GM12878 (cell line): Measurements from ENCODE around the gene TCEAL9. TPM values are rescaled to one million over a fixed set of nuclear protein-coding genes. Genes with fewer than 3 reads are reported as not detected.

Experiments
- ATAC-seq: fragments of 200-7000 bp; cut with Tn5 transposase; 3 replicates; pipeline ENCODE4 v1.9.1; 2020; ENCODE audit warnings: mild to moderate bottlenecking, moderate library complexity
- Bru-seq: library from RNA; stranded (reverse); fragments of 400-500 nt; gene quantifications from one replicate; lab custom pipeline; 2021; lab: Mats Ljungman, UMichigan
- BruChase-seq, 2 experiments: library from RNA; stranded (reverse); fragments of 400-500 nt; gene quantifications; one replicate each; lab custom pipeline; 2021; lab: Mats Ljungman, UMichigan
- BruUV-seq: library from RNA; stranded (reverse); fragments of 400-500 nt; replicated peaks from 2 replicates; lab custom pipeline; 2021; lab: Mats Ljungman, UMichigan
- CTCF ChIA-PET: fragments of 300-600 bp; sonication (Branson Sonifier 250); formaldehyde crosslinking; extraction: SDS; loops from one replicate; lab custom pipeline; 2021; ENCODE audit warnings: inconsistent platforms; lab: Yijun Ruan, JAX
- POLR2A ChIA-PET: fragments of 350-600 bp; formaldehyde crosslinking; extraction: SDS; loops from one replicate; lab custom pipeline; 2021; ENCODE audit warnings: inconsistent platforms; lab: Charles Lee
- RAD21 ChIA-PET: fragments of 300-600 bp; sonication (Branson Sonifier 250); formaldehyde crosslinking; loops from one replicate; lab custom pipeline; 2023; ENCODE audit warnings: antibody characterized with exemption; ENCODE audit not compliant: unreplicated experiment; lab: Charles Lee
- SMC1A ChIA-PET: fragments of 300-600 bp; sonication (Branson Sonifier 250); formaldehyde crosslinking; loops from one replicate; lab custom pipeline; 2023; ENCODE audit not compliant: unreplicated experiment, uncharacterized antibody; lab: Charles Lee
- DNase-seq: peaks from one replicate; pipeline ENCODE4 v3.0.0-alpha.2; 2011; ENCODE audit warnings: low read depth, low spot score
- FAIRE-seq: peaks from 3 replicates; lab custom pipeline; 2011; peaks lifted over from hg19 to GRCh38; lab: Jason Lieb, UNC
- H2AFZ ChIP-seq: 2 replicates; pipeline ENCODE4 v1.6.0; 2011; ENCODE audit warnings: low read depth, low read length, control low read depth; ENCODE audit not compliant: control insufficient read depth
- H3K27ac ChIP-seq: 2 replicates; pipeline ENCODE4 v1.5.1; 2011; ENCODE audit warnings: control low read depth; ENCODE audit not compliant: control insufficient read depth, insufficient read depth
- H3K27me3 ChIP-seq, 2 experiments: replicated peaks in 1 of 2; 2 replicates each; pipeline versions ENCODE4 v1.6.0 to v1.6.1; 2011; ENCODE audit warnings: low read length in 1 of 2; ENCODE audit not compliant: control insufficient read depth in 2 of 2, insufficient read depth in 2 of 2
- H3K36me3 ChIP-seq, 2 experiments: 2 replicates each; pipeline ENCODE4 v1.5.1; 2011; ENCODE audit warnings: low read length in 1 of 2; ENCODE audit not compliant: control insufficient read depth in 2 of 2, insufficient read depth in 2 of 2
- H3K4me1 ChIP-seq: 2 replicates; pipeline ENCODE4 v1.6.1; 2011; ENCODE audit warnings: mild to moderate bottlenecking, low read length, moderate library complexity, mixed read lengths; ENCODE audit not compliant: control insufficient read depth, insufficient read depth
- H3K4me2 ChIP-seq: 2 replicates; pipeline ENCODE4 v1.6.0; 2011; ENCODE audit warnings: control low read depth; ENCODE audit not compliant: control insufficient read depth, insufficient read depth
- H3K4me3 ChIP-seq: fragments of 200-600 bp; sonication (generic); 2 replicates; pipeline ENCODE4 v1.5.1; 2016
- H3K79me2 ChIP-seq: 2 replicates; pipeline ENCODE4 v1.6.0; 2011; ENCODE audit warnings: low read length; ENCODE audit not compliant: control insufficient read depth, insufficient read depth
- H3K9ac ChIP-seq: 2 replicates; pipeline ENCODE4 v1.8.0; 2011; ENCODE audit warnings: low read length, control low read depth, mixed read lengths; ENCODE audit not compliant: control insufficient read depth, insufficient read depth
- H3K9me3 ChIP-seq: replicated peaks from 3 replicates; pipeline ENCODE4 v1.5.1; 2011; ENCODE audit warnings: mild to moderate bottlenecking, low read length; ENCODE audit not compliant: control insufficient read depth, insufficient read depth
- H4K20me1 ChIP-seq: 2 replicates; pipeline ENCODE4 v1.6.0; 2011; ENCODE audit not compliant: control insufficient read depth, insufficient read depth
- BCLAF1 ChIP-seq: fragments of 450-650 bp; IDR thresholded peaks from 2 replicates; pipeline ENCODE4 v1.6.1; 2017; ENCODE audit warnings: antibody characterized with exemption, mild to moderate bottlenecking, moderate library complexity
- IKZF1 ChIP-seq: fragments of 450-650 bp; conservative IDR thresholded peaks from 2 replicates; pipeline ENCODE4 v1.6.1; 2017; ENCODE audit warnings: antibody characterized with exemption, mild to moderate bottlenecking
- IKZF2 ChIP-seq, 2 experiments: fragments of 450-650 bp; IDR thresholded peaks; 2 replicates each; pipeline ENCODE4 v1.6.1; 2017; ENCODE audit warnings: mild to moderate bottlenecking in 2 of 2, moderate library complexity in 2 of 2
- IRF3 ChIP-seq: fragments of 450-650 bp; IDR thresholded peaks from 2 replicates; pipeline ENCODE4 v1.6.1; 2014; ENCODE audit warnings: mild to moderate bottlenecking
- MTA2 ChIP-seq: fragments of 450-650 bp; IDR thresholded peaks from 2 replicates; pipeline ENCODE4 v1.6.1; 2016; ENCODE audit warnings: low read depth, mild to moderate bottlenecking, moderate library complexity
- RBBP5 ChIP-seq: fragments of 200-600 bp; sonication (generic); conservative IDR thresholded peaks from 2 replicates; pipeline ENCODE4 v1.6.1; 2016
- RELA ChIP-seq: fragments of 450-650 bp; IDR thresholded peaks from 2 replicates; pipeline ENCODE4 v1.8.0; 2014; ENCODE audit warnings: borderline replicate concordance; ENCODE audit not compliant: partially characterized antibody
- SRF ChIP-seq, 2 experiments: IDR thresholded peaks; 2 replicates each; pipeline ENCODE4 v1.6.1; 2011; ENCODE audit warnings: low read depth in 2 of 2, low read length in 2 of 2, mild to moderate bottlenecking in 1 of 2, moderate library complexity in 1 of 2
- SUZ12 ChIP-seq: fragments of 200-600 bp; sonication (generic); IDR thresholded peaks from one replicate; pipeline ENCODE4 v1.6.1; 2018; ENCODE audit warnings: antibody characterized with exemption, mild to moderate bottlenecking; ENCODE audit not compliant: unreplicated experiment
- TBL1XR1 ChIP-seq: IDR thresholded peaks from 2 replicates; pipeline ENCODE4 v1.6.1; 2012; ENCODE audit warnings: low read depth, low read length, improper control_type of control experiment
- TCF12 ChIP-seq: IDR thresholded peaks from 2 replicates; pipeline ENCODE4 v1.6.1; 2011; ENCODE audit warnings: low read depth, mild to moderate bottlenecking, low read length
- YBX1 ChIP-seq: fragments of 450-650 bp; IDR thresholded peaks from 2 replicates; pipeline ENCODE4 v1.6.1; 2016; ENCODE audit warnings: antibody characterized with exemption
- ZNF207 ChIP-seq: fragments of 450-650 bp; IDR thresholded peaks from 2 replicates; pipeline ENCODE4 v1.6.1; 2014; ENCODE audit warnings: antibody characterized with exemption, mild to moderate bottlenecking, borderline replicate concordance
- ZNF217 ChIP-seq: fragments of 450-650 bp; IDR thresholded peaks from 2 replicates; pipeline ENCODE4 v1.6.1; 2017; ENCODE audit warnings: antibody characterized with exemption, mild to moderate bottlenecking
- ZNF274 ChIP-seq: IDR thresholded peaks from one replicate; pipeline ENCODE4 v1.8.0; 2011; ENCODE audit not compliant: insufficient read length, insufficient read depth
- WGBS: methylation state at CpG from one replicate; pipeline ENCODE4 v1.1.6; 2016; ENCODE audit warnings: low lambda C conversion rate; ENCODE audit not compliant: insufficient replicate concordance, insufficient coverage; ENCODE audit errors: missing lambda C conversion rate; 5-methylcytosine and 5-hydroxymethylcytosine counted together
- in situ Hi-C: fragments of 300-500 bp; cut with MboI; formaldehyde crosslinking; loops from 9 replicates; pipeline ENCODE4 v1.14.3; 2018; ENCODE audit warnings: mixed read lengths
- intact Hi-C: fragments of 100-400 bp; cut with micrococcal nuclease; formaldehyde crosslinking; loops from one replicate; pipeline ENCODE4 v1.14.2; 2022; ENCODE audit not compliant: unreplicated experiment
- long read RNA-seq, 2 experiments: library from polyadenylated mRNA; unstranded; transcript quantifications; one replicate each; pipeline ENCODE4 v2.0.0, GENCODE V29; 2019 to 2020
- polyA minus RNA-seq, 3 experiments: library from RNA; depleted of rRNA, polyadenylated mRNA; stranded (reverse); fragments of >200 nt; gene quantifications; 2 replicates each; pipeline ENCODE4 v1.2.3, GENCODE V29; 2011
- polyA plus RNA-seq, 11 experiments: library from polyadenylated mRNA; depleted of rRNA in 4 of 11; unstranded in 6 of 11; stranded (reverse) in 5 of 11; fragments of >200 nt; fragmentation: Nextera tagmentation in 4 of 11; fragmentation: Illumina TruSeq in 1 of 11; extraction: Ambion mirVana in 4 of 11; extraction: Trizol in 1 of 11; gene quantifications; 1 replicate in 1 of 11; 2 replicates in 10 of 11; pipeline versions ENCODE4 v1.2.1 to v1.2.3, GENCODE V29; 2011 to 2016; ENCODE audit warnings: inconsistent platforms in 2 of 11, missing spikeins in 2 of 11, low read depth in 1 of 11
- total RNA-seq, 4 experiments: library from RNA; depleted of rRNA in 3 of 4; stranded (reverse); fragments of >200 nt in 3 of 4; fragmentation: Illumina TruSeq in 1 of 4; extraction: Trizol in 1 of 4; gene quantifications; 2 replicates each; pipeline versions ENCODE4 v1.2.1 to v1.2.3, GENCODE V29; 2013 to 2021
- TF ChIP-seq, protein P1 (sequence below): IDR thresholded peaks from 2 replicates; pipeline ENCODE4 v1.6.1; 2011; ENCODE audit warnings: borderline replicate concordance, low read depth, mild to moderate bottlenecking, moderate library complexity, mixed read lengths, low read length; ENCODE audit not compliant: insufficient read depth; ENCODE audit errors: extremely low read length

The TCEAL9 gene
- total RNA-seq (2013; cell fraction: nucleolus; rRNA removed) = 0.96 and 1.1 TPM in 2 replicates
- total RNA-seq (2014; rRNA removed) (0.38 and 0.73 TPM in 2 replicates), total RNA-seq (2014; rRNA removed; fragmentation: Illumina TruSeq; extraction: Trizol) (0.54 and 2.3 TPM in 2 replicates), total RNA-seq (2021) (0.67 and 0.69 TPM in 2 replicates), polyA plus RNA-seq (2011; rRNA removed) (0.39 and 0.42 TPM in 2 replicates), polyA plus RNA-seq (2014; fragmentation: Illumina TruSeq; extraction: Trizol) (1.3 and 1.6 TPM in 2 replicates), polyA plus RNA-seq (2014; fragmentation: Nextera tagmentation; extraction: Ambion mirVana) (1 to 10 TPM; 1.7 to 2.5 TPM), polyA plus RNA-seq (2014; rRNA removed) (0.33 and 0.64 TPM in 2 replicates), polyA plus RNA-seq (2016; fragmentation: Nextera tagmentation; extraction: Ambion mirVana) (1 to 10 TPM; 1.1 to 1.3 TPM), polyA minus RNA-seq (2011; rRNA and poly(A)+ RNA removed) (not detected in 2 replicates), Bru-seq, nascent RNA (percentile 54 among the genes with signal in this experiment), BruChase-seq, experiment 1, labeled RNA remaining after a 6-hour chase (percentile 73 among the genes with signal in this experiment), BruChase-seq, experiment 2, labeled RNA remaining after a 2-hour chase (percentile 65 among the genes with signal in this experiment)
- polyA plus RNA-seq (2011; ENCODE audit: low read depth) = 4.0 TPM
- polyA plus RNA-seq (2011; cell fraction: cytosol; rRNA removed) = 0.09 TPM in 1 of 2 replicates, not detected in the other
- polyA plus RNA-seq (2011; cell fraction: nucleus; rRNA removed) = 0.09 TPM in 1 of 2 replicates, not detected in the other
- 6.1 and 6.8 TPM in 2 replicates for polyA plus RNA-seq (2012)
- not detected in 2 replicates for polyA minus RNA-seq (2011; cell fraction: cytosol; rRNA and poly(A)+ RNA removed)
- polyA minus RNA-seq (2011; cell fraction: nucleus; rRNA and poly(A)+ RNA removed) = not detected in 2 replicates
- long read RNA-seq, experiment 1, partial matches to known transcripts = 0 of 1 reads
- long read RNA-seq, experiment 1, other reads (novel, unspliced or antisense) = 0 of 1 reads
- long read RNA-seq, experiment 2, partial matches to known transcripts = 0 of 6 reads
- long read RNA-seq, experiment 2, other reads (novel, unspliced or antisense) = 0 of 6 reads

DNA sequence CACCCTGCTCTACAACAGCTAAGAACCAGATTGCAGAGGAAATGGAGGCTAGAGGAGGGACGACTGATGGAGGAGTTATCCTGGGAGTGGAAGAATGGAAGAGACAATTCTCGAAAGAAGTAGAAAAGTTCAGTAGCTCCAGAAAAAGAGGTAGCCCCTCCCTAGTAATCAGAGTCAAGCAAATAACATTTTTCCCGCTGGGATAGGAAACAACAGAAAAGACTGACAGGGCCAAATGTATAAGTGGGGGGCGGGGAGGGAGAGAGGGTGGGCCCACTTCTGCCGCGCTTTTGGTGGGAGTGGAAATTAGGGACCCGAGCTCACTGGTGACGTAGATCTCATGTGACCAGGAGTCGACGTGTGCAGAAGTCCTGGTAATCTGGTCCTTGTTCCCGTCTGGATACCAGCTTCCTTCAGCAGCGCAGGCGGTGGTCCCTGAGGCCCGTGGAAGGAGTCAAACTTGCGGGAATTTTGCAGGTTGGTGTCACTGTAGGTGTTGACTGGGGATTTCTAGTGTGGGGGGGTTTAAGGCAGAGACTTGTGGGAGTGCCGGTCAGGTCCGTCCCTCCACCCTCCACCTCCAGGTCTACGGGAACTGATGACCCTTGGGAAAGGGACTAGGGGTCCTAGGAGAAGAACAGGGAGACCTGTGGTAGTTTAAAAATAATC lies at the start of gene TCEAL9:
Gene TCEAL9, plus strand, starts transcription at position 377 of the 669 bp plus-strand sequence. CDS start 1,179 bp downstream, outside the sequence.
- DNase-seq (no peak), ATAC-seq (peak; percentile 22; the same call in 1 of the 3 replicates), FAIRE-seq (no peak)
- Histone ChIP-seq H3K9ac (no peak within 1 kb of the TSS), H2AFZ (peak within 1 kb of the TSS; percentile 58), H3K27me3 (no peaks in the 10 kb centered on the region), H3K36me3 (no peaks in the 10 kb centered on the region), H4K20me1 (no peaks in the 10 kb centered on the region), H3K4me2 (peak within 1 kb of the TSS; percentile 46), H3K27ac (no peak within 1 kb of the TSS), H3K79me2 (no peaks in the 10 kb centered on the region), H3K9me3 (no peaks in the 10 kb centered on the region), H3K4me1 (no peaks in the 10 kb centered on the region), H3K4me3 (peak within 1 kb of the TSS; percentile 50; the same call in 1 of the 2 replicates)
- intact Hi-C loops = no loop called here
- 10% methylated on average over 18 of the region's 18 CpGs for WGBS
- RAD21 ChIA-PET = interaction anchor here (0.6 kb wide), 1 partner anchor 305 kb away, joined by 3 read pairs; no protein-coding TSS in a partner anchor
- POLR2A ChIA-PET = no interaction called here
- CTCF ChIA-PET = interaction anchor here (1.9 kb wide), 1 partner anchor 15 kb away, joined by 7 read pairs; no protein-coding TSS in a partner anchor
- in situ Hi-C loops = no loop called here
- no TSS peak for BruUV-seq
- SMC1A ChIA-PET = no interaction called here
- TF ChIP-seq RBBP5 (no peak), ZNF217 (no peak), IRF3 (no peak), BCLAF1 (no peak), TBL1XR1 (no peak), TCF12 (no peak), SUZ12 (no peak), IKZF2 (IDR thresholded peaks at IDR 0.05) (0 out of 4 replicates have a peak, but pooled peaks of 1 of the 2 experiments have one; percentile 21), MTA2 (no peak), ZNF207 (no peak), SRF (IDR thresholded peaks at IDR 0.05; ENCODE audit: low read depth in 2 of 2, low read length in 2 of 2) (no peak), ZNF274 (no peak), RELA (no peak), IKZF1 (0 out of 2 replicates have a peak, but pooled peaks have one; percentile 24), YBX1 (no peak)
- TF ChIP-seq, protein P1, sequence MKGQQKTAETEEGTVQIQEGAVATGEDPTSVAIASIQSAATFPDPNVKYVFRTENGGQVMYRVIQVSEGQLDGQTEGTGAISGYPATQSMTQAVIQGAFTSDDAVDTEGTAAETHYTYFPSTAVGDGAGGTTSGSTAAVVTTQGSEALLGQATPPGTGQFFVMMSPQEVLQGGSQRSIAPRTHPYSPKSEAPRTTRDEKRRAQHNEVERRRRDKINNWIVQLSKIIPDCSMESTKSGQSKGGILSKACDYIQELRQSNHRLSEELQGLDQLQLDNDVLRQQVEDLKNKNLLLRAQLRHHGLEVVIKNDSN = peak; percentile 29
